ENCODE data around the gene DEF6. TPM values are rescaled to one million over a fixed set of nuclear protein-coding genes. Genes with fewer than 3 reads are reported as not detected.

DEF6 gene
- total and polyA plus RNA-seq, 2 of the 8 experiments (the other 6 are each of a cell fraction or from before 2014, with no cell fraction given) = 3.3 to 4.1 TPM

DNA sequence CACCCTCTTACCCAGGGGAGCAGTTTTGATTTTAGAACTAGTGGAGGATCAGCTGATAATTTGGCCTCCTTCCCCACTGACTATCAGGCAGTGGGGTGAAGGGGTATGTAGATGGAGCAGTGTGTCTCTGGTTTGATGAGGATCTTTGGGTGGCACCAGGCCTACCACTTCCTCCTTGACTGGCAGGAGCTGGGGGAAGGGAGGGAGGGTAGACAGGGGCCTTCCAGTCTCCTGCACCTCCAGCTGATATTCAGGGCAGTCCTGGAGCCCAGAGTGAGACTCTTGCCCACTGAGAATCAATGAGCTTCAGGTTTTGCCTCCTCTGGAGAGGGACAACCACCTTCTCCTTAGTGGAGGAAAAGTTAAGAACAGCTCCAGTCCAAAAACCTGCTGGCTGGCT, 3.2 kb downstream of the DEF6 start:
- Histone ChIP-seq H3K27me3 (replicated peaks in 1 of 4; ENCODE audit: control insufficient read depth in 3 of 4, extremely low read depth in 1 of 4, insufficient read depth in 3 of 4, low read length in 3 of 4) (no peaks in the 10 kb centered on the region), H3K79me1 (ENCODE audit: low read depth, low read length) (no peaks in the 10 kb centered on the region; the same call in 1 of the 2 replicates), H3K4ac (replicated peaks; ENCODE audit: insufficient read length, low read depth, low read length) (no peak overlapping the region), H3K23me2 (ENCODE audit: low read depth, low read length) (no peaks in the 10 kb centered on the region; the same call in 1 of the 2 replicates), H2BK5ac (ENCODE audit: low read depth, low read length) (no peak overlapping the region), H3K36me3 (ENCODE audit: control insufficient read depth in 2 of 4, insufficient read depth in 4 of 4, low read length in 3 of 4) (no peaks in the 10 kb centered on the region), H2AK5ac (ENCODE audit: low read depth, low read length) (no peak overlapping the region), H2BK20ac (ENCODE audit: low read length) (no peak overlapping the region), H3K9ac (replicated peaks in 1 of 4; ENCODE audit: extremely low read depth in 1 of 4, low read depth in 3 of 4, low read length in 3 of 4) (no peak overlapping the region), H4K91ac (replicated peaks; ENCODE audit: insufficient read length, low read length) (no peak overlapping the region), H3K4me3 (ENCODE audit: extremely low read depth in 1 of 4, insufficient read depth in 2 of 4, low read depth in 3 of 4, low read length in 4 of 4) (no peak overlapping the region), H4K20me1 (replicated peaks in 1 of 2; ENCODE audit: control insufficient read depth in 1 of 2, insufficient read depth in 2 of 2, low read length in 2 of 2) (no peaks in the 10 kb centered on the region), H3K23ac (ENCODE audit: insufficient read length) (no peak overlapping the region), H3K79me2 (ENCODE audit: control insufficient read depth in 1 of 2, insufficient read depth in 2 of 2, low read length in 2 of 2) (no peaks in the 10 kb centered on the region), H3K27ac (ENCODE audit: low read depth, low read length) (no peak overlapping the region), H2BK120ac (replicated peaks; ENCODE audit: low read depth, low read length) (no peak overlapping the region), H2AFZ (ENCODE audit: low read length) (no peak overlapping the region), H2BK15ac (ENCODE audit: low read length) (no peak overlapping the region), H3K18ac (ENCODE audit: extremely low read depth, low read length) (no peak overlapping the region), H3K56ac (replicated peaks; ENCODE audit: insufficient read length, low read depth, low read length) (no peak overlapping the region), H4K8ac (ENCODE audit: extremely low read depth, insufficient read depth, low read length) (no peak overlapping the region), H3K14ac (ENCODE audit: insufficient read length) (no peak overlapping the region), H2BK12ac (ENCODE audit: low read depth, low read length) (no peak overlapping the region), H4K5ac (ENCODE audit: insufficient read length, low read depth, low read length) (no peak overlapping the region), H3K4me2 (ENCODE audit: insufficient read depth in 1 of 2, low read depth in 2 of 2, low read length in 2 of 2) (no peak overlapping the region), H3K4me1 (replicated peaks in 1 of 4; ENCODE audit: control insufficient read depth in 3 of 4, insufficient read depth in 4 of 4, low read length in 3 of 4) (peaks cover 6 to 18% (median 12%) of the 10 kb centered on the region in 4 experiments), H3K9me3 (ENCODE audit: insufficient read depth in 2 of 2, low read depth in 1 of 2, low read length in 1 of 2) (no peaks in the 10 kb centered on the region)
- DNase-seq (ENCODE audit: low read depth in 1 of 2, low spot score in 2 of 2) (no peak), FAIRE-seq (no peak)
- ChIA-PET CTCF (ENCODE audit: partially characterized antibody) (interaction anchor here (0.5 to 20.6 kb wide), 6 partner anchors 9 to 507 kb away, joined by 3 to 358 read pairs (median 4); partner anchors contain the start of genes FANCE and PPARD), POLR2A (ENCODE audit: partially characterized antibody) (interaction anchor here (0.5 to 6.5 kb wide), 6 partner anchors 10 to 281 kb away, joined by 3 to 40 read pairs (median 4); partner anchors contain the start of gene RPL10A)
- TF ChIP-seq, protein P1, sequence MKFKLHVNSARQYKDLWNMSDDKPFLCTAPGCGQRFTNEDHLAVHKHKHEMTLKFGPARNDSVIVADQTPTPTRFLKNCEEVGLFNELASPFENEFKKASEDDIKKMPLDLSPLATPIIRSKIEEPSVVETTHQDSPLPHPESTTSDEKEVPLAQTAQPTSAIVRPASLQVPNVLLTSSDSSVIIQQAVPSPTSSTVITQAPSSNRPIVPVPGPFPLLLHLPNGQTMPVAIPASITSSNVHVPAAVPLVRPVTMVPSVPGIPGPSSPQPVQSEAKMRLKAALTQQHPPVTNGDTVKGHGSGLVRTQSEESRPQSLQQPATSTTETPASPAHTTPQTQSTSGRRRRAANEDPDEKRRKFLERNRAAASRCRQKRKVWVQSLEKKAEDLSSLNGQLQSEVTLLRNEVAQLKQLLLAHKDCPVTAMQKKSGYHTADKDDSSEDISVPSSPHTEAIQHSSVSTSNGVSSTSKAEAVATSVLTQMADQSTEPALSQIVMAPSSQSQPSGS (IDR thresholded peaks at IDR 0.05; ENCODE audit: low read length) = no peak
- TF ChIP-seq SP2 (IDR thresholded peaks at IDR 0.05; ENCODE audit: low read length) (no peak), NANOG (IDR thresholded peaks at IDR 0.05; ENCODE audit: insufficient read depth, low read depth, low read length, poor library complexity, severe bottlenecking) (no peak)
- TF ChIP-seq, protein P2, sequence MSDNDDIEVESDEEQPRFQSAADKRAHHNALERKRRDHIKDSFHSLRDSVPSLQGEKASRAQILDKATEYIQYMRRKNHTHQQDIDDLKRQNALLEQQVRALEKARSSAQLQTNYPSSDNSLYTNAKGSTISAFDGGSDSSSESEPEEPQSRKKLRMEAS (IDR thresholded peaks at IDR 0.05) = no peak
